NB4 (cell line): ENCODE measurements around the gene H6PD.

Experiments
- DNase-seq: peaks from one replicate; pipeline ENCODE4 v3.0.0; 2010; ENCODE audit warnings: low read depth
- H3K4me3 ChIP-seq: one replicate; pipeline ENCODE4 v1.5.1; 2011; ENCODE audit warnings: mild to moderate bottlenecking, low read depth, low read length, moderate library complexity
- MYC ChIP-seq: IDR thresholded peaks from 2 replicates; pipeline ENCODE4 v1.6.1; 2011; ENCODE audit warnings: low read depth, low read length
- POLR2A ChIP-seq: IDR thresholded peaks from 2 replicates; pipeline ENCODE4 v1.6.1; 2011; ENCODE audit warnings: mild to moderate bottlenecking; ENCODE audit not compliant: insufficient read length; ENCODE audit errors: extremely low read depth
- TF ChIP-seq, protein P1 (sequence below): IDR thresholded peaks from 2 replicates; pipeline ENCODE4 v1.6.1; 2011; ENCODE audit warnings: low read depth, low read length
- TF ChIP-seq, protein P2 (sequence below): IDR thresholded peaks from one replicate; pipeline ENCODE4 v1.5.1; 2012; ENCODE audit warnings: low read depth, low read length

H6PD gene, protein sequence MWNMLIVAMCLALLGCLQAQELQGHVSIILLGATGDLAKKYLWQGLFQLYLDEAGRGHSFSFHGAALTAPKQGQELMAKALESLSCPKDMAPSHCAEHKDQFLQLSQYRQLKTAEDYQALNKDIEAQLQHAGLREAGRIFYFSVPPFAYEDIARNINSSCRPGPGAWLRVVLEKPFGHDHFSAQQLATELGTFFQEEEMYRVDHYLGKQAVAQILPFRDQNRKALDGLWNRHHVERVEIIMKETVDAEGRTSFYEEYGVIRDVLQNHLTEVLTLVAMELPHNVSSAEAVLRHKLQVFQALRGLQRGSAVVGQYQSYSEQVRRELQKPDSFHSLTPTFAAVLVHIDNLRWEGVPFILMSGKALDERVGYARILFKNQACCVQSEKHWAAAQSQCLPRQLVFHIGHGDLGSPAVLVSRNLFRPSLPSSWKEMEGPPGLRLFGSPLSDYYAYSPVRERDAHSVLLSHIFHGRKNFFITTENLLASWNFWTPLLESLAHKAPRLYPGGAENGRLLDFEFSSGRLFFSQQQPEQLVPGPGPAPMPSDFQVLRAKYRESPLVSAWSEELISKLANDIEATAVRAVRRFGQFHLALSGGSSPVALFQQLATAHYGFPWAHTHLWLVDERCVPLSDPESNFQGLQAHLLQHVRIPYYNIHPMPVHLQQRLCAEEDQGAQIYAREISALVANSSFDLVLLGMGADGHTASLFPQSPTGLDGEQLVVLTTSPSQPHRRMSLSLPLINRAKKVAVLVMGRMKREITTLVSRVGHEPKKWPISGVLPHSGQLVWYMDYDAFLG

DNA sequence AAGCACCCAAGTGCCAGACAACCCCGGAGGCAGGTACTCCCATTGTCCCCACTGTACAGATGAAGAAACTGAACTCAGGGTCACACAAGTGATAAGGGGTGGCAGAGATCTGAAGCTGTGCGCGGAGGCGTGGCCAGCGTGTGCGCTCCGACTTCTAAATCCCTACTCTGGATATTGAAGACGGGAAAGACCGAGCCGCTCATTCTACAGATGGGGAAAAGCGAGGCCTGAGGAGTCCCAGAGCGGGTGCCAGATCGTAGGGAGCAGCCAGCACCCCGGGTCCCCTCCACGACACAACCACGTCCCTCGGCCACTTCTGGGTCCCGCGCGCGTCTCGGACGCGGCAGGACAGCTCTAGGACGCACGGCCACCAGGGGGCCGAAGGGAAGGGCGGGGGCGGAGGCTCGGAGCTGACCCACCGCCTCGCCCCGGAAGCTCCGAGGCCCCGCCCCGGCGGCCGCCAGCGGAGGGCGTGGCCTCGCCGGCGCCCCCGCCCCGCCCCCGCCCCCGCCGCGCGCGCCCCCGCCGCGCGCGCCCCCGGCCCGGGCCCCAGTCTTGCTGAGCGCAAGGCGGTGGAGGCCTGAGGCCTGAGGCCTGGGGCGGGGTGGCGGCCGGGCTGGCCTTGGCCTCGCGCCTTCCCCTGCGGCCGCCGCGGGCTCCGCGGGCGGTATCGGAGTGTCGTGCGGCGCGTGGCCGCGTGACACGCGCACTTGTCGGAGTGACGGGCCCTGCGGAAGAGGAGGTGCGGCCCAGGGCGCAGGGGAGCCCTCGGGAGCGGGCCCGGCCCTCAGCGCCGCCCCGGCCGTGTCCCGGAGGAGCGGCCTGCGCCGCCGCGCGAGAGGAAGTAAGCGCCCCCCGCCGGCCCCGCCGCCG, at the start of gene H6PD:
Gene H6PD, plus strand, starts transcription at position 552 of the 873 bp plus-strand sequence. CDS start 10,161 bp downstream, outside the sequence.
- TF ChIP-seq, protein P1, sequence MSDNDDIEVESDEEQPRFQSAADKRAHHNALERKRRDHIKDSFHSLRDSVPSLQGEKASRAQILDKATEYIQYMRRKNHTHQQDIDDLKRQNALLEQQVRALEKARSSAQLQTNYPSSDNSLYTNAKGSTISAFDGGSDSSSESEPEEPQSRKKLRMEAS: no peak
- TF ChIP-seq MYC (no peak), POLR2A (peak; percentile 73)
- TF ChIP-seq, protein P2, sequence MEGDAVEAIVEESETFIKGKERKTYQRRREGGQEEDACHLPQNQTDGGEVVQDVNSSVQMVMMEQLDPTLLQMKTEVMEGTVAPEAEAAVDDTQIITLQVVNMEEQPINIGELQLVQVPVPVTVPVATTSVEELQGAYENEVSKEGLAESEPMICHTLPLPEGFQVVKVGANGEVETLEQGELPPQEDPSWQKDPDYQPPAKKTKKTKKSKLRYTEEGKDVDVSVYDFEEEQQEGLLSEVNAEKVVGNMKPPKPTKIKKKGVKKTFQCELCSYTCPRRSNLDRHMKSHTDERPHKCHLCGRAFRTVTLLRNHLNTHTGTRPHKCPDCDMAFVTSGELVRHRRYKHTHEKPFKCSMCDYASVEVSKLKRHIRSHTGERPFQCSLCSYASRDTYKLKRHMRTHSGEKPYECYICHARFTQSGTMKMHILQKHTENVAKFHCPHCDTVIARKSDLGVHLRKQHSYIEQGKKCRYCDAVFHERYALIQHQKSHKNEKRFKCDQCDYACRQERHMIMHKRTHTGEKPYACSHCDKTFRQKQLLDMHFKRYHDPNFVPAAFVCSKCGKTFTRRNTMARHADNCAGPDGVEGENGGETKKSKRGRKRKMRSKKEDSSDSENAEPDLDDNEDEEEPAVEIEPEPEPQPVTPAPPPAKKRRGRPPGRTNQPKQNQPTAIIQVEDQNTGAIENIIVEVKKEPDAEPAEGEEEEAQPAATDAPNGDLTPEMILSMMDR: peak; percentile 47
- peak; percentile 89 for DNase-seq
- H3K4me3 ChIP-seq: peak within 1 kb of the TSS; percentile 83

DNA sequence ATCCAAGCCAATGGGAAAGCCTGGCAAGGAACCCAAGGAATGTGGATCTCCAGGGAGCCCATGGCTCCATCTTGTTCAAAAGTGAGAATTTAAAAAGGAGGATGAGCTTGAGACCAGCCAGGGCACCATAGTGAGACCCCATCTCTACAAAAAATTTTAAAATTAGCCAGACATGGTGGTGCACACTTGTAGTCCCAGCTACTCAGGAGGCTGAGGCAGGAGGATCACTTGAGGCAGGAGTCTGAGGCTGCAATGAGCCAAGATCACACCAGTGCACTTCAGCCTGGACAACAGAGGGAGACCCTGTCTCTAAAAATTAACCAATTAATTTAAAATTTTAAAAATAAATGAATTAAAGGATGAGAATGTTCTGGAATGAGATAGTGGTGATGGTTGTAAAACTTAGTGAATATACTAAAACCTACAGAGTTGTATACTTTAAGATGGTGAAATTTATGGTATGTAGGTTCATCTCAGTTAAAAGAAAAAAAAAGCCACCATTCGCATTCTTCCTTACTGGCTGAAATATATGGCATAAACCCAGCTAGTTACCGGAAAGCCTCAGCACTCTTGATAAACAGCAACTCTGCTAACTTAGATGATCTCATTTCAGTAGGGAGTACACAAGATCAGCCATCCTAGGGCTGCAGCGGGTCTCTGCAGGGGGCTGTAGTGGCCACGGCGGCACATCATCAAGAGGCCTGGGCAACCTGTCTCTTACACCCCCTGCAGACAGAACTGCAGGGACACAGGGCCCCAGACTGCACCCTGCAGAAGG, 48.3 kb upstream of the H6PD start:
- no peak overlapping the region for H3K4me3 ChIP-seq
- DNase-seq: no peak
- TF ChIP-seq, protein P2: no peak
- TF ChIP-seq, protein P1: no peak
- no peak for TF ChIP-seq MYC
- no peak for TF ChIP-seq POLR2A

DNA sequence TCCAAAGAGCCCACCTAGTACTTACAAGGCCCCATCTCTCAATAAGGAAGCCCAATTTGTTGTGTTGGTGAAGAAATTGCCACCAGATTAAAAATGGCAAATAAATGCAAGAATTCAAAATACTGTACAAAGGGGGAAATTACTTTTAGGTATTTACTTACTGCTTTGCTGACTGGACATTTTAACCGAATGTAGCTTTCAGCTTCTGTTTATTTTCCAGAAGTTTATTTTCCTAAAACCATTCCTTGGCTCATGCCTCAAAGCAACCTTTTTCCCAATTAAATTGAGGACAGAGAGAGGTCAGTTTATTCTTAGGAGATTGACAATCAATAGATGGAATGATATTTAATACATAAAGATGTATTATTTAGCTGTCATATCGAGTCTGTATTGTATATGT, 47.6 kb upstream of the H6PD start:
- H3K4me3 ChIP-seq: no peak overlapping the region
- no peak for DNase-seq
- TF ChIP-seq, protein P1: no peak
- no peak for TF ChIP-seq MYC
- TF ChIP-seq POLR2A: no peak
- TF ChIP-seq, protein P2: no peak

DNA sequence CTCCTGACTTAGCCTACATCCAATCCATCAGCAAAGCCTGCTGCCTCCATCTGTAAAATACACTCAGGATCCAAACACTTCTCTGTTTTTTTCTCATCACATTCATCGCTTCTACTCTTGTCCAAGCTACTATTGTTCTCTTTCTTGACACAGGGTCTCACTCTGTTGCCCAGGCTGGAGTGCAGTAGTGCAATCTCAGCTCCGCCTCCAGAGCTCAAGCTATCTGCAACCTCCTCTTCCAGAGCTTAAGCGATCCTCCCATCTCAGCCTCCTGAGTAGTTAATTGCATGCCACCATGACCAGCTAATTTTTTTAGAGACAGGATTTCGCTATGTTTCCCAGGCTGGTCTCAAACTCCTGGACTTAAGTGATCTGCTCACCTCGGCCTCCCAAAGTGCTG, 44.3 kb upstream of the H6PD start:
- no peak overlapping the region for H3K4me3 ChIP-seq
- no peak for DNase-seq
- TF ChIP-seq POLR2A: no peak
- TF ChIP-seq MYC: no peak
- TF ChIP-seq, protein P2: no peak

DNA sequence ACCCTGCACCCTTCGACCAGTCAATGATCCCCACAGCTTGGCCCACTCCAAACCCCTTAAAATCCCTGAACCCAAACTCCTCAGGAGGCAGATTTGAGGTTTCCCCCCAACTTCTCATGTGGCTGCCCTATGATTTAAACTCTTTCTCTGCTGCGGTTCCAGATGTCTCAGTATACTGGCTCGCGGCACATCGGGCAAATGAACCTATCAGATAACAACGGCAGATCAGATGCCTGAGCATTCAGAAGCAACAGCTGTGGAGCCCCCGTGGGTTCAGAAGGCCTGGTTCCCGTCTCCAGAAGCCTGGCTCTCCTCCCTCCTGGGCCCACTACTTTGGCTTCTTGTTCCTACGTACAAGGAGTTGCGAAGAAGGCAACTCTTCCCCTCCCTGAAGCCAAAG, 43.3 kb upstream of the H6PD start:
- no peak overlapping the region for H3K4me3 ChIP-seq
- TF ChIP-seq, protein P2: no peak
- TF ChIP-seq, protein P1: no peak
- TF ChIP-seq POLR2A: no peak
- no peak for TF ChIP-seq MYC
- no peak for DNase-seq
